ACC112 (cell line): ENCODE data around the gene ARHGAP33.

Experiments
- H2AFZ ChIP-seq: fragments of 200-600 bp; sonication (generic); one replicate; pipeline ENCODE4 v1.6.0; 2017; ENCODE audit warnings: antibody characterized with exemption, low read length; ENCODE audit not compliant: unreplicated experiment
- H3K27ac ChIP-seq: fragments of 200-600 bp; sonication (generic); 2 replicates; pipeline ENCODE4 v1.5.1; 2014; ENCODE audit warnings: low read depth, mild to moderate bottlenecking, antibody characterized with exemption, low read length, moderate library complexity
- H3K27me3 ChIP-seq: fragments of 200-600 bp; sonication (generic); 2 replicates; pipeline ENCODE4 v1.6.1; 2014; ENCODE audit warnings: mild to moderate bottlenecking, antibody characterized with exemption, low read length, moderate library complexity, mixed read lengths; ENCODE audit not compliant: insufficient read depth
- H3K36me3 ChIP-seq: fragments of 200-600 bp; sonication (generic); 2 replicates; pipeline ENCODE4 v1.6.1; 2016; ENCODE audit warnings: mild to moderate bottlenecking, antibody characterized with exemption, low read length, moderate library complexity, mixed read lengths; ENCODE audit not compliant: insufficient read depth
- H3K4me1 ChIP-seq: fragments of 200-600 bp; sonication (generic); one replicate; pipeline ENCODE4 v1.6.1; 2016; ENCODE audit warnings: low read length, mixed read lengths; ENCODE audit not compliant: insufficient read depth, unreplicated experiment, control insufficient read depth
- H3K4me3 ChIP-seq: fragments of 200-600 bp; sonication (generic); 2 replicates; pipeline ENCODE4 v1.5.1; 2014; ENCODE audit warnings: mild to moderate bottlenecking, low read depth, low read length
- H3K79me2 ChIP-seq: fragments of 200-600 bp; sonication (generic); one replicate; pipeline ENCODE4 v1.6.0; 2016; ENCODE audit warnings: low read length; ENCODE audit not compliant: control insufficient read depth, unreplicated experiment, insufficient read depth

ARHGAP33 gene

DNA sequence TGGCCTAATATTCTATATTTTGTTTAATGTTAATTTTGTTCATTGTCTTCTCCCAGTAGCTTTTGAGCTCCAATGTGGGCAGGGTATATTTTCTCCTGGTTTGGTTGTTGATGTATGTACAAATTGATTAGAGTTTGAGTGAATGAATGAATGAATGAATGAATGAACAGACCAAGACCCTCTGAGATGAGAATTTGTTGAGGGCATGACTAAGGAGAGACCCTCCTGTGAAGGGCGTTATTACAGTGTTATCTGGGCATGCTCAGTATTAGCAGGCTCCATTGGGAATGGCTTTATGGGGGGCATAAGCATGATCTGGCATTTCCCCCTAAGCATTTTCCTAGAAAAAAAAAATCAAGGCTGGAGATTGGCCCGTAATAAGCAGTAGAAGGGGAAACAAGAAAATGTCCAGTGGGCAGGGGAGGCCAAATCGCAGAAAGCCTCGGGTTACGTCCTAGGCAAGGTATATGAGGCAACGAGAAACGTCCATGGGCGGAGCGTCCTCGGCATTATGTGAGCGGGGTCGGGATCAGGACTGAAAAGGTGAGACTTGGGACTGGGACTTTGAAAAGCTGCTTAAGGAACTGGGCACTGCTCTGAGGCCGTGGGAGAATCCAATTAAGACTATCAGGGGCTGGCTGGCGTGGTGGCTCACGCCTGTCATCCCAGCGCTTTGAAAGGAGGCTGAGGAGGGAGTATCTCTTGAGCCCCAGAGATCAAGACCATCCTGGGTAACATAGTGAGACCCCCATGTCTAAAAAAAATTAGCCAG, 904 bp upstream of the ARHGAP33 start:
- Histone ChIP-seq H3K4me3 (peak overlapping the region; percentile 77; the same call in 1 of the 2 replicates), H3K4me1 (no peaks in the 10 kb centered on the region), H3K79me2 (no peaks in the 10 kb centered on the region), H3K27me3 (no peaks in the 10 kb centered on the region), H2AFZ (no peak overlapping the region), H3K27ac (no peak overlapping the region), H3K36me3 (no peaks in the 10 kb centered on the region)

DNA sequence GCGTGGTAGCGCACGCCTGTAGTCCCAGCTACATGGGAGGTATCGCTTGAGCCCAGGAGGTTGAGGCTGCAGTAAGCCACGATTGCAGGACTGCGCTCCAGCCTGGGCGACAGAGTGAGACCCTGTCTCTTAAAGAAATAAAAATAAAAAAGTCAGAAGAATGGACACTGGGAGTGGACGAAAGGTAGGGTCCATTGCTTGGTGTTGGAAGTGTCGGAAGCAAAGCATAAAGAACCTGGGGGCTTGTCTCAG, 392 bp upstream of the ARHGAP33 start:
- no peaks in the 10 kb centered on the region for H3K79me2 ChIP-seq
- no peaks in the 10 kb centered on the region for H3K4me1 ChIP-seq
- H3K27me3 ChIP-seq = no peaks in the 10 kb centered on the region
- no peaks in the 10 kb centered on the region for H3K36me3 ChIP-seq
- H2AFZ ChIP-seq = no peak overlapping the region
- H3K27ac ChIP-seq = no peak overlapping the region
- peak overlapping the region; percentile 77; the same call in 1 of the 2 replicates for H3K4me3 ChIP-seq

DNA sequence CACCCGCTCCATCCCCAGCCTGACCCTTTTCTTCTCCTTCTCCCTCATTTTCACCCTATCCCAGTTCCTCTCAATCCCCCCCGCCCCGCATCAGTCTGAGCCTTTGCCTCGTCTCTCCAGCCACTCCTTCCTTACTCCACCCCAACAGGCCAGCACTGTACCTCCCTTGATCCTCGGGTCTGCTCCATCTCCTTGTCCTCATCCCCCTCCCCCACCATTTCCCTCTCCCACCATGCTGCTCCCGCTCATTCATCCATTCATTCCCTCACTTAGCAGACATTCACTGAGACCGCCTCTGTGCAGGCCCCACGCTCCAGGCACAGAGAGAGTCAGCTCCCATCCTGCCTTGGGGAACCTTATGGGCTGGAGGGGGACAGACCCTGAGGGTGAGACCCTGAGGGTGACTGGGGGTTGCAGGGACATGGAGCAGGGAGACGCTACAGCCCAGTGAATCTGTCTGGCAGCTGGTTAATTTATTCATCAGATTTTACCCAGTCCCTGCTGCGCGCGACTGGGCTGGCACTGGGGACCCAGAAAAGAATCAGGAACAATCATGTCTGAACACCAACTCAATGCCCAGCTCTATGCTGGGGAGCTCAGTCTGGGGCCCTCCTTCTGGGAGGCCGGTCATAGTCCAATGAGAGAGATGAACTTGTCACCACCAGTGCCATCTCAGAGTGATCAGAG, 881 bp downstream of the ARHGAP33 start:
- Histone ChIP-seq H2AFZ (no peak overlapping the region), H3K27me3 (no peaks in the 10 kb centered on the region), H3K27ac (no peak overlapping the region)

DNA sequence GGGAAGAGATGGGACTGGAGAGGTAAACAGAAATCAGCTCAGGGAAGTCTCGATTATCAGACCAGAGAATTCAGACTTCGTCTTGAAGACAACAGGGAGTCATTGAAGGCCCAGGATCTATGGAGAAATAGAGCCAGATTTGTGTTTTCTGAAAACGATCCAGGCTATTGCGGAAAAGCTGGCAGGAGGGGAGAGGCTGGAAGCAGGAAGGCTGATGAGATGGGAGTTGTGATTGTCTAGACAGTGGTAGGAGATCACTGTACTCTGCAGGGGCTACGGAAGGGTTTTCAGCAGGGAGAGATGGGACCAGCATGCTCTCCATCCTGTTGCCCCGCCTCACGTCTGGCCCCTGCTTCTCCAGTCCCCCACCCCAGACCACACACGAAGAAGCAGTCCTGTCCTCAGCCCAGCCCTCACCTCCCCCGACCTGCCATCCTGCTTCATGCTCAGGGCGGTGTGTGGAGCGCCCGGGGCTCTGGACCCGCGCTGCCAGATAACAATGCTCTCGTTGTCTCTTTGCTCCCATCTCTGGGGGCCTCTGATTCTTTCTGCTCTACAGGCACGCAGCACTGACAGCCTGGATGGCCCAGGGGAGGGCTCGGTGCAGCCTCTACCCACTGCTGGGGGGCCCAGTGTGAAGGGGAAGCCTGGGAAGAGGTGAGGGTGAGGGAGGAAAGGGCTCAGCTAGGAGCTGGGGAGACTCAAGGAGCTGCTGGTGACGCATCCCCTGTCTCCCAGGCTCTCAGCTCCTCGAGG, 1.9 kb downstream of the ARHGAP33 start:
- no peak overlapping the region for H3K4me3 ChIP-seq
- H3K4me1 ChIP-seq = no peaks in the 10 kb centered on the region
- no peaks in the 10 kb centered on the region for H3K79me2 ChIP-seq
- no peak overlapping the region for H2AFZ ChIP-seq
- no peaks in the 10 kb centered on the region for H3K27me3 ChIP-seq
- no peaks in the 10 kb centered on the region for H3K36me3 ChIP-seq
- H3K27ac ChIP-seq = no peak overlapping the region

More for the DNA sequence above, 881 bp downstream of the ARHGAP33 start:
- no peaks in the 10 kb centered on the region for H3K79me2 ChIP-seq
- H3K4me3 ChIP-seq = peak overlapping the region; percentile 77
- H3K36me3 ChIP-seq = no peaks in the 10 kb centered on the region
- H3K4me1 ChIP-seq = no peaks in the 10 kb centered on the region

- no peaks in the 10 kb centered on the region for H3K36me3 ChIP-seq
- H3K4me1 ChIP-seq = no peaks in the 10 kb centered on the region
- no peak overlapping the region for H3K27ac ChIP-seq
- no peaks in the 10 kb centered on the region for H3K79me2 ChIP-seq
- no peak overlapping the region for H2AFZ ChIP-seq
- no peak overlapping the region for H3K4me3 ChIP-seq
- no peaks in the 10 kb centered on the region for H3K27me3 ChIP-seq
Measured at GRCh38 chr19:35777961-35778360, 2.6 kb downstream of the ARHGAP33 start.

DNA sequence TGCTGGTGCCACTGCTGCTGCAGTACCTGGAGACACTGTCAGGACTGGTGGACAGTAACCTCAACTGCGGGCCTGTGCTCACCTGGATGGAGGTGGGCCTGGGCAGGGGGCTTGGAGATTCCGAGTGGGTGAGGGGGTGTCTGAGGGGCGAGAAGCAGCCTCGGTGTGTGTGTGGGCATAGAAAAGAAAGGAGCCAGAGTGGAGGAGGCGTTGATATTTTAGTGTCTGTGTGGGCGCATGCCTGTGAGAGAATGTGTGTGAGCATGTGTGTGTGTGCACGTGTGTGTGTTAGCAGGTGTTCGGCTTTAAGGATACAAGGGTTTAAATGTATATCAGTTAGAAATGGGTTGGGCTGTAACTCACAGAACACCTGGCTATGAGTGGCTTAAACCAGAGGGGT, 3.7 kb downstream of the ARHGAP33 start:
- H3K79me2 ChIP-seq = no peaks in the 10 kb centered on the region
- H3K4me1 ChIP-seq = no peaks in the 10 kb centered on the region
- H3K4me3 ChIP-seq = no peak overlapping the region
- no peaks in the 10 kb centered on the region for H3K36me3 ChIP-seq
- H3K27me3 ChIP-seq = no peaks in the 10 kb centered on the region
- no peak overlapping the region for H3K27ac ChIP-seq
- H2AFZ ChIP-seq = no peak overlapping the region

- Histone ChIP-seq H3K27ac (no peak overlapping the region), H3K79me2 (no peaks in the 10 kb centered on the region), H2AFZ (no peak overlapping the region), H3K36me3 (no peaks in the 10 kb centered on the region), H3K4me3 (no peak overlapping the region), H3K27me3 (no peaks in the 10 kb centered on the region), H3K4me1 (no peaks in the 10 kb centered on the region)
Measured at GRCh38 chr19:35780058-35780457, 4.7 kb downstream of the ARHGAP33 start.

GRCh38 chr19:35780717-35781116, 5.4 kb downstream of the ARHGAP33 start:
- H3K79me2 ChIP-seq = no peaks in the 10 kb centered on the region
- no peaks in the 10 kb centered on the region for H3K4me1 ChIP-seq
- no peak overlapping the region for H3K27ac ChIP-seq
- no peaks in the 10 kb centered on the region for H3K27me3 ChIP-seq
- H3K4me3 ChIP-seq = no peak overlapping the region
- no peaks in the 10 kb centered on the region for H3K36me3 ChIP-seq
- H2AFZ ChIP-seq = no peak overlapping the region

DNA sequence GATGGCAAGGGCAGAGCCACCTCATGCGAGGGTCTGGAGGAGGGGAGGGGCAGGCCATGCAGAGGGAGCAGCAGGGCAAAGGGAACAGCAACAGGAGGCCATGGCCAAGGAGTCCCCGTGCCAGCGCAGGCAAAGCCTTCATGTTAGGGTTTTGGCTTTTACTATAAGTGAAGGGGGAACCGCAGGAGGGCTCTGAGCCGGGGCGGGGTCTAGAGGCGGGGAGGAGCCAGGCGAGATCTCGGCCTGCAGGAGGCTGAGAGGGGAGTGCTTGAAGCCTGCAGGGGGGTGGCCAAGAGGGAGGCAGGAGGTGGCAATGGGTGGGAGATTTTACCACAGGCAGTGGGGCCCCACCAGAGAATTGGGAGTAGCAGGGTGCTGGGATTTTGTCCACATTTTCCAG, 6.3 kb downstream of the ARHGAP33 start:
- Histone ChIP-seq H3K79me2 (no peaks in the 10 kb centered on the region), H3K4me1 (no peaks in the 10 kb centered on the region), H3K36me3 (no peaks in the 10 kb centered on the region), H3K27me3 (no peaks in the 10 kb centered on the region), H2AFZ (no peak overlapping the region), H3K27ac (no peak overlapping the region), H3K4me3 (no peak overlapping the region)

DNA sequence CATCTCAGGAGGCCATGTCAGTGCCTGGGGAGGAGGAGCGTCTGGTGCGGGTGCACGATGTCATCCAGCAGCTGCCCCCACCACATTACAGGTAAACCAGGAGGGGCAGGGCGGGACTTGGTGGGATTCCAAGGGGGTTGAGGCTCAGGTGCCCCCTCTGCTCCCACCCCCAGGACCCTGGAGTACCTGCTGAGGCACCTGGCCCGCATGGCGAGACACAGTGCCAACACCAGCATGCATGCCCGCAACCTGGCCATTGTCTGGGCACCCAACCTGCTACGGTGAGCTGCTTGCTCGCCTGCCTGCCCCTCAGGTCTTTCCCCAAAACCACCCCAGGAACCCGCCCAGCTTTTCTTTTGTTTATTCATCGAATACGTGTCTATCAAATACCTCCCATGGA, 7.2 kb downstream of the ARHGAP33 start:
- H3K27ac ChIP-seq = no peak overlapping the region
- H3K4me1 ChIP-seq = no peaks in the 10 kb centered on the region
- no peak overlapping the region for H2AFZ ChIP-seq
- H3K36me3 ChIP-seq = no peaks in the 10 kb centered on the region
- no peaks in the 10 kb centered on the region for H3K27me3 ChIP-seq
- H3K4me3 ChIP-seq = no peak overlapping the region
- no peaks in the 10 kb centered on the region for H3K79me2 ChIP-seq
